T-helper 17 cell (primary cell): ENCODE data around the gene COX4I2. TPM values are rescaled to one million over a fixed set of nuclear protein-coding genes. Genes with fewer than 3 reads are reported as not detected.
"Not testable (repeated sequence)": the region's sequence is repeated elsewhere in the genome, so short reads cannot be mapped to it uniquely, and the experiment has no call there.

ENCODE experiments used
- ATAC-seq: fragments of 150-1000 bp; cut with Tn5 transposase; 2 replicates; pipeline ENCODE4 v1.10.0; 2021; ENCODE audit warnings: mild to moderate bottlenecking, moderate library complexity
- DNase-seq, 3 donors: peaks; one replicate each; pipeline versions ENCODE4 v3.0.0 to v3.0.0-alpha.2; 2020 to 2021
- H3K9me3 ChIP-seq: one replicate; pipeline ENCODE4 v1.7.0; 2013; ENCODE audit warnings: low read length, mild to moderate bottlenecking; ENCODE audit not compliant: control insufficient read depth, poor library complexity, severe bottlenecking
- H3K27ac Mint-ChIP-seq: one replicate; pipeline ENCODE4 v1.8.0; 2022; ENCODE audit warnings: mild to moderate bottlenecking, moderate library complexity, mixed read lengths
- H3K27me3 Mint-ChIP-seq: one replicate; pipeline ENCODE4 v1.8.0; 2022; ENCODE audit warnings: mixed read lengths
- H3K36me3 Mint-ChIP-seq: one replicate; pipeline ENCODE4 v1.8.0; 2022; ENCODE audit warnings: low read depth, mixed read lengths
- H3K4me1 Mint-ChIP-seq: one replicate; pipeline ENCODE4 v1.8.0; 2022; ENCODE audit warnings: mild to moderate bottlenecking, mixed read lengths
- H3K4me3 Mint-ChIP-seq: one replicate; pipeline ENCODE4 v1.8.0; 2022; ENCODE audit warnings: mild to moderate bottlenecking, moderate library complexity, mixed read lengths
- total RNA-seq, 4 donors: library from RNA in 2 of 4; stranded (reverse) in 2 of 4; gene quantifications; one replicate each; pipeline ENCODE4 v1.2.3 and lab custom pipeline; 2022 to 2026

Gene COX4I2
- total RNA-seq, 2 donors from 2014 or later: not detected

DNA sequence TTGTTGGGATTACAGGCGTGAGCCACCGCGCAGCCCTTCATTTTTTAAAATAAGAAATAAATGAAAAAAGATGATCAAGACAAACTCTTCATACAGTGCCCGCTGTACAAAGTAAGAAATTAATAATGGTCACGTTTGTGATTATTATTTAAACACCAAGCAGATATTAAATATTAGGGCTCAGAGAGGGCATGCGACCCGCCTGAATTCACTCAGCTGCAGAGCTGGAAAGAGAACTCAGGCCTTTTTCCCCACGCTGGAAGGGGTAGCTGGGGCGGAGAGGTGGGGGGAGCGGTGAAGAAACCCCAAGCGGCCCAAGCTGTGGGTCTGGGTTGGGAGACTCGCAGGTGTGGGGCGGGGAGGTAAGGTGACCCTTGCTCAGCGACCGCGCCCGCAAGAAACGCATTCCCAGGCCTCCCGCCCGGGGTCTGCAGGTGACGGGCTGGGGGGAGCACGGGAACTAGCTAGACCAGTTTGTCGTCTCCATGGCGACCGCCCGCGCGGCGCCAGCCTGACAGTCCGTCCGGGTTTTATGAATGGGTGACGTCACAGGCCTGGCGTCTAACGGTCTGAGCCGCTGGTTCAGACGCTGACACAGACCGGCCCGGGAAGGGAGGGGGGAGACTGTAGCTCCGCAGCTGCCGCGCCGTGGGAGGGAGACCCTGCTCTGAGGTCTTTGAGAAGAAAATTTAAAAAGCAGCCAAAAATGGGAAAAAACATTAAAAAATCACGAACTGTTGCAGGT lies 33.7 kb upstream of the COX4I2 start:
- ATAC-seq: peak; percentile 53
- Mint-ChIP-seq H3K4me1 (peaks cover 26% of the 10 kb centered on the region), H3K27me3 (peaks cover 35% of the 10 kb centered on the region), H3K4me3 (peak overlapping the region; percentile 96), H3K27ac (peak overlapping the region; percentile 2), H3K36me3 (peaks cover 2% of the 10 kb centered on the region)
- no peaks in the 10 kb centered on the region for H3K9me3 ChIP-seq
- DNase-seq: peak; percentile 53 to 71 (median 64)

DNA sequence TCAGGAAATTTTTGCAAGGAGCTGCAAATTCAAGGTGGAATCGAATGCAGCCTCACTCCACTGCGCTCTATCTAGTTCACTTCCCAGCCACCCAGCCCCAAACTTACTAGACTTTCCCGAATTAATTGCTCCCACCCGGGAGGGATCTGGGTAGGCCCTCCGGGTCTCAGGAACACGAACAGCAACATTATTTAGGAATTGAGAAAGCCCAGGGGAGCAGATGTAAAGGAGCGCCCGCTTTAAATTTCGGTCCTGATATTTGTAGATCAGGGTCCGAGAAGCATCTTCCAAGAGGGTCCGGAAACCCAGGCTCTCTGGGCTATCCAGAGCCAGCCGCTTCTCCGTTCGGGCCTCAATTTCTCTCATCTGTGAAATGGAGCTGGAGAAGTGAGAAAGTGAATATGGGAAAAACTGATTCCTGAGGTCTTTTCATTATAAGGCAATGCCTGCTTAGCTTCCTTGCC lies 33.1 kb upstream of the COX4I2 start:
- ATAC-seq (peak; percentile 0), DNase-seq (no peak)
- H3K9me3 ChIP-seq: no peaks in the 10 kb centered on the region
- peaks cover 26% of the 10 kb centered on the region for H3K4me1 Mint-ChIP-seq
- peaks cover 2% of the 10 kb centered on the region for H3K36me3 Mint-ChIP-seq
- peak overlapping the region; percentile 45 for H3K27ac Mint-ChIP-seq
- H3K27me3 Mint-ChIP-seq: peaks cover 35% of the 10 kb centered on the region
- H3K4me3 Mint-ChIP-seq: peak overlapping the region; percentile 96

DNA sequence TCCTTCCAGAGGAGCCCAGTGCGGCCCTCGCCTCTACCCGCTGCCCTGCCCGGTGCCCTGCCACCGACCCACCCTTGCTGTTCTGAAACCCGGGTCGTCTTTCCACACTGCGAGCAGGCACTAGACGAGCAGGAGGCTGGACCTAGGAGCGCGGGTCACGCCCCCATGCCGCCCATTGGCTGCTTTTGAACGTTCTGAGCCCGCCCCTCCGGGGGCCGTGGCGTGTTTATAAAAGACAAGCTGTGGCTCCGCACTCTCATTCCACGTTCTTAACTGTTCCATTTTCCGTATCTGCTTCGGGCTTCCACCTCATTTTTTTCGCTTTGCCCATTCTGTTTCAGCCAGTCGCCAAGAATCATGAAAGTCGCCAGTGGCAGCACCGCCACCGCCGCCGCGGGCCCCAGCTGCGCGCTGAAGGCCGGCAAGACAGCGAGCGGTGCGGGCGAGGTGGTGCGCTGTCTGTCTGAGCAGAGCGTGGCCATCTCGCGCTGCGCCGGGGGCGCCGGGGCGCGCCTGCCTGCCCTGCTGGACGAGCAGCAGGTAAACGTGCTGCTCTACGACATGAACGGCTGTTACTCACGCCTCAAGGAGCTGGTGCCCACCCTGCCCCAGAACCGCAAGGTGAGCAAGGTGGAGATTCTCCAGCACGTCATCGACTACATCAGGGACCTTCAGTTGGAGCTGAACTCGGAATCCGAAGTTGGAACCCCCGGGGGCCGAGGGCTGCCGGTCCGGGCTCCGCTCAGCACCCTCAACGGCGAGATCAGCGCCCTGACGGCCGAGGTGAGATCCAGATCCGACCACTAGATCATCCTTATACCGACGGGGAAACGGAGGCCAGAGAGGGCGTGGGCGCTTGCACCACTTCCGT lies 32.4 kb upstream of the COX4I2 start, which contains the start of gene ID1:
TSS of gene ID1 (plus strand) at position 259 of the 871 bp plus-strand sequence. CDS start at position 358, 99 bp downstream.
- peaks cover 2% of the 10 kb centered on the region for H3K36me3 Mint-ChIP-seq
- DNase-seq (peak; percentile 79 to 83 (median 83)), ATAC-seq (peak; percentile 93)
- peaks cover 35% of the 10 kb centered on the region for H3K27me3 Mint-ChIP-seq
- H3K9me3 ChIP-seq: no peaks in the 10 kb centered on the region
- peaks cover 26% of the 10 kb centered on the region for H3K4me1 Mint-ChIP-seq
- H3K4me3 Mint-ChIP-seq: peak within 1 kb of the TSS; percentile 96
- H3K27ac Mint-ChIP-seq: peak within 1 kb of the TSS; percentile 45

DNA sequence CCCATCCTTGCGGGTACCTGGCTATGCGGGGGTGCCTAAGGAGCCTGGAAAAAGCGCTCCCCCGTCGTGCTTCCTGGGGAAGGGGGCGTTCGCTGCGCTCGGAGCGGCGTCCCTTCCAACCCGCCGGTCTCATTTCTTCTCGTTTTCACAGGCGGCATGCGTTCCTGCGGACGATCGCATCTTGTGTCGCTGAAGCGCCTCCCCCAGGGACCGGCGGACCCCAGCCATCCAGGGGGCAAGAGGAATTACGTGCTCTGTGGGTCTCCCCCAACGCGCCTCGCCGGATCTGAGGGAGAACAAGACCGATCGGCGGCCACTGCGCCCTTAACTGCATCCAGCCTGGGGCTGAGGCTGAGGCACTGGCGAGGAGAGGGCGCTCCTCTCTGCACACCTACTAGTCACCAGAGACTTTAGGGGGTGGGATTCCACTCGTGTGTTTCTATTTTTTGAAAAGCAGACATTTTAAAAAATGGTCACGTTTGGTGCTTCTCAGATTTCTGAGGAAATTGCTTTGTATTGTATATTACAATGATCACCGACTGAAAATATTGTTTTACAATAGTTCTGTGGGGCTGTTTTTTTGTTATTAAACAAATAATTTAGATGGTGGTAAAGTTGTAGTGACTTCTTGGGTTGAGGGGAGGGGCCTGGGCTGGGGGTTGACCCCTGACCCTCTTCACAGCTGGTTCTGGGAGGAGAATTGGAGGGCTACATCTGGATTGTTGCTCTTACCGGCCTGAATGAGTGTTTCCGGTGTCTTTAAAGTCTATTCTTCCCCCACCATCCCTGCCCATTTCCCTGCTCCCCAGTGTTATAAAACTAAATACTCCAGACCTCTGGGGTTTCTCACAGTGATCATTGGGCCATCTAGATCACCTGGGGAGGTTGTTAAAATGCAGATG lies 31.6 kb upstream of the COX4I2 start:
- H3K4me3 Mint-ChIP-seq: peak overlapping the region; percentile 96
- DNase-seq (peak in 1 of 3 donors; percentile 16), ATAC-seq (no peak)
- H3K27me3 Mint-ChIP-seq: peaks cover 35% of the 10 kb centered on the region
- H3K9me3 ChIP-seq: no peaks in the 10 kb centered on the region
- H3K36me3 Mint-ChIP-seq: peaks cover 2% of the 10 kb centered on the region
- peaks cover 26% of the 10 kb centered on the region for H3K4me1 Mint-ChIP-seq
- peak overlapping the region; percentile 45 for H3K27ac Mint-ChIP-seq

DNA sequence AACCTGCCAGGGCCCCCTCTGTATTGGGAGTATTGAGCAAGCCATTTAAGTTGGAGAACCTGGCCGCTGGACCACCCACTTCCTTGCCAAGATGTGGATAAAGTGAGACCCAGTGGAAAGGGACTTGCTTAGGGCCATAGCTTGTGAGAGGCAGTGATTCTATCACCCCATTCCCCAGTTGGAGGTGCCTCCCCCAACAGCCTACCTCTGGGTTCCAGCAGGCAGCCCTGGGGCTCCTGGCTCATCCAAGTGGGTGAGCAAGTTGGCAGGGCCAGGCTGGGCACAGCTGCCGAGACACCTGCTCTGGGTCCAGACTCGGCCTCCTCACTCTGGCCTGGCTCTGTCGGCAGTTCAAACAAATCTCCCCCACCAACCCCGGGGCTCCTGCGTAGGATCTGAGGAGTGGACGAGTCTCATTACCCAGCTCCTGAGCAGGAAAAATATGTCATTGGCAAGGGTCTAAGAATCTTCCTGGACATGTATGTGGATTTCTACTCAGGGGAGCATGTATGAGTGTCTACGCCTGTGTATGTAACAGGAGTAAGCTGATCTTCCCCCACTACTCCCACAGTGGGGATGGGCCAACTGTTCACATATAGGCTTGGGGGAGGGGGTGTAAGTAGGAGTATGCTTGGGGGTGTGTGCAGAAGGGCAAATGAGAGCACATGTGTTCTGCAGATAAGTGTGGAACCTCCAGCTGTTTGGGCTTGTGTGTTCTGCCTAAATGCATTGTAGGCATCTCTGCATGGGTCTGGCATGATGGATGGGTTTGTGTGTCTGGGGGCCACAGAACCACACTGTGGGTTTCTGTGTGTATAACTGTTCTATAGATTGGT lies 30.7 kb upstream of the COX4I2 start:
- H3K27me3 Mint-ChIP-seq: peaks cover 40% of the 10 kb centered on the region
- ATAC-seq: no peak

DNA sequence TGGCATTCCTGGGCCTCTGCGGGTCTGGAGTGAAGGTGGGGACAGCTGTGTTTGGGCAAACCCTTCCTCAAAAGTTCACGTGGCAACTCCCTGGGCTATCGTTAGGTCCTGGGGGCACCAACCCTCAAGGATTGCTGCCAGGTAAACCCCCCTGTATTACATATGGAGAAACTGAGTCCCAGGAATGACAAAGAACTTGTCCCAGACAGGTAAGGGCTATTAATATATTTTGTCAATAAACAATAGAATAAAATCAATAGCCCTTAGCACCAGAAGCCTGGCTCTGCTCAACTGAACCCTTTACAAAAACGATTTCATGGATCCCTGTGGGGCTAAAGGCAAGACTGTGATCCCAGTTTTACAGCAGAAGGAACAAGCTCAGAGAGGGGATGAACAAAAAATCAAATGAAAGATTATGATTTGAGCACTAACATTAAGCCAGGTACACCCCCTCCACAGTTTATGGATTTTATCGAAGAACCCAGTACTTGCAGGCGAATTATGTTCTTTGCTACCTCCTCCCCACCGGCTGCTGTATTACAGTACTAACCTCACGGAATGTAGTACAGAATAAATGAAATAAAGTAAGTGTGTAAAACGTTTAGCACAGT lies 30.0 kb upstream of the COX4I2 start:
- Mint-ChIP-seq H3K27ac (no peak overlapping the region), H3K27me3 (peaks cover 35% of the 10 kb centered on the region), H3K4me1 (peaks cover 23% of the 10 kb centered on the region), H3K4me3 (no peak overlapping the region), H3K36me3 (no peaks in the 10 kb centered on the region)
- no peaks in the 10 kb centered on the region for H3K9me3 ChIP-seq
- DNase-seq: no peak
- ATAC-seq: no peak

More for the DNA sequence above, 30.7 kb upstream of the COX4I2 start:
- Mint-ChIP-seq H3K4me3 (peak overlapping the region; percentile 96), H3K27ac (no peak overlapping the region), H3K4me1 (peaks cover 26% of the 10 kb centered on the region), H3K36me3 (peaks cover 2% of the 10 kb centered on the region)
- DNase-seq: no peak
- no peaks in the 10 kb centered on the region for H3K9me3 ChIP-seq

DNA sequence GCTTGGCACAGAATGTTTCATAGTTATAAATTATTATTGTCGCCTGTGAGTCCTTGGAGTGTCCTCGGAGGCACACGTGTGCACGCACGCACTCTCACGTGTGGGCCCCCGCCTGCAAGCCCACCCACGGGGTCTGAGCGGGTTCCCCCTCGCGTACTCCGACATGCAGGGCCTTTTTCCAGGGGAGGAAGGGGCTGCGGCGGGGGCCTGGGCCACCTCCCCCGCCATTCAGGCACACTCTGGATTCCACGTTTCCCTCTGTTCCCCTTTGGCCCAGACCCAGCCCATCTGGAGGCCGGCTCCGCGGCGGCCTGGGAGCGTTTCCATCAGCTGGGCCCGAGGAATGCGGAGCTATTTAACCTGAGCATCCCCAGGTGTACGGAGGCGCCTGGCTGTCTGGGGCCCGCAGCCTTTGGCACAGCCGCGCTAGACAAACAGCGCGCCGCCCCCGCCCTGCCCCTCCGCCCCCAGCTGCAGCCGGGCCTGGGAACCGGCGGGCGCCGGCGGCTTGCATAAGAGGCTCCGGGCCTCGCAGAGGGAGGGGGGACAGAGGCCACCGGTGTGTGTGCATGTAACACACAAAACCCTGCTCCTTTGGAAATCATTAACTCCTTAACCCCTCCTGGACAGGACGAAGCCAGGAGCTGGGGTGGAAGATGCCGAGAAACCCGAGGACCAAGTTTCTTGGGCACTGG lies 29.3 kb upstream of the COX4I2 start:
- Mint-ChIP-seq H3K27me3 (peaks cover 33% of the 10 kb centered on the region), H3K4me3 (no peak overlapping the region), H3K27ac (no peak overlapping the region), H3K4me1 (peaks cover 23% of the 10 kb centered on the region), H3K36me3 (no peaks in the 10 kb centered on the region)
- no peaks in the 10 kb centered on the region for H3K9me3 ChIP-seq
- ATAC-seq (no peak), DNase-seq (no peak)

DNA sequence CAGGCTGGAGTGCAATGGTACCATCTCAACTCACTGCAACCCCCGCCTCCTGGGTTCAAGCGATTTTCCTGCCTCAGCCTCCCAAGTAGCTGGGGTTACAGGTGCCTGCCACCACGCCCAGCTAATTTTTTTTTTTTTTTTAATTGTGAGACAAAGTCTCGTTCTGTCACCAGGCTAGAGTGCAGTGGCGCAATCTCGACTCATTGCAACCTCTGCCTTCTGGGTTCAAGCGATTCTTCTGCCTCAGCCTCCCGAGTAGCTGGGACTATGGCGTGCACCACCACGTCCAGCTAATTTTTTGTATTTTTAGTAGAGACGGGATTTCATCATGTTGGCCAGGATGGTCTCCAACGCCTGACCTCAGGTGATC lies 25.5 kb upstream of the COX4I2 start:
- H3K36me3 Mint-ChIP-seq: not testable (repeated sequence)

DNA sequence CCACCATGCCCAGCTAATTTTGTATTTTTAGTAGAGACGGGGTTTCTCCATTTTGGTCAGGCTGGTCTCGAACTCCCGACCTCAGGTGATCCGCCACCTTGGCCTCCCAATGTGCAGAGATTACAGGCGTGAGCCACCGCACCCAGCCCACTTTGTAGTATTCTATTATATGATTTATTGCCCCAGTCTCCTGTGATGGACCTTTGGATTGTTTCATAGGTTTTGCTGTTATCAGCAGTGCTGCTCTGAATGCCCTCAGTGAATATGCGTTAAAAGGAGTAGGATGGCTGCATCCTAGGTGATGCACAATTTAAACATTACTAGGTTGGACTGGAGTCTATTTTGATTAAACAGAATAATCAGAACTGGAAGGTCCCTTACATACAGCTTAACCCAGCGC lies 22.3 kb upstream of the COX4I2 start:
- no peak overlapping the region for H3K27ac Mint-ChIP-seq

More for the DNA sequence above, 25.5 kb upstream of the COX4I2 start:
- DNase-seq, H3K4me1 Mint-ChIP-seq, H3K27ac Mint-ChIP-seq, H3K9me3 ChIP-seq, H3K4me3 Mint-ChIP-seq, ATAC-seq: not testable (repeated sequence)
- peaks cover 19% of the 10 kb centered on the region for H3K27me3 Mint-ChIP-seq

DNA sequence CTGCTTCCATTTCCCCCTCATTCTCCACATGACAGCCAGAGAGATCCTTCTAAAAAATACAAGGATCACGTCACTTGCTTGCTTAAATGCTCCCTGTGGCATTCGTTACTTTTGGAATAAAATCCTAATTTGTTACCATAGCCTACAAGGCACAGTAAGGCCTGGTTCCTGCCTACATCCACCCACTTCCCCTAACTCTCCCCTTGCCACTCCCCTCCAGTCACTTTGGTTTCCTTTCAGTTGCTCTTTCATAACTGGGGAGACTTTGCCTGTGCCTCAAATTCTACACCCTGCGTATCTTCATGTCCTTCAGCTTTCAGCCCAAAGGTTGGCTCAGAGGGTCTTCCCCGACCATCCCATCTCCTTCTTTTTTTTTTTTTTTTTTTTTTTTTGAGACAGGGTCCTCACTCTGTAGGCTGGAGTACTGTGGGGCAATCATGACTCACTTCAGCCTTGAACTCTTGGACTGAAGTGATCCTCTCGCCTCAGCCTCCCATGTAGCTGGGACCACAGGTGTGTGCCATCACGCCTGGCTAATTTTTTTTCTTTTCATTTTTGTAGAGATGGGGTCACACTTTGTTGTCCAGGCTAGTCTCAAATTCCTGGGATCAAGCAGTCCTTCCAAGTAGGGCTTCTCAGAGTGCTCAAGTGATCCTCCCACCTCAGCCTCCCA lies 20.1 kb upstream of the COX4I2 start:
- ATAC-seq: no peak
- H3K9me3 ChIP-seq: no peaks in the 10 kb centered on the region
- Mint-ChIP-seq H3K4me3 (no peak overlapping the region), H3K36me3 (peaks cover 2% of the 10 kb centered on the region), H3K27me3 (peaks cover 9% of the 10 kb centered on the region), H3K4me1 (peaks cover 6% of the 10 kb centered on the region), H3K27ac (no peak overlapping the region)
- no peak for DNase-seq

More for the DNA sequence above, 22.3 kb upstream of the COX4I2 start:
- Mint-ChIP-seq H3K4me3 (no peak overlapping the region), H3K36me3 (peaks cover 2% of the 10 kb centered on the region), H3K27me3 (peaks cover 15% of the 10 kb centered on the region), H3K4me1 (peaks cover 6% of the 10 kb centered on the region)
- H3K9me3 ChIP-seq: no peaks in the 10 kb centered on the region
- ATAC-seq (no peak), DNase-seq (no peak)

DNA sequence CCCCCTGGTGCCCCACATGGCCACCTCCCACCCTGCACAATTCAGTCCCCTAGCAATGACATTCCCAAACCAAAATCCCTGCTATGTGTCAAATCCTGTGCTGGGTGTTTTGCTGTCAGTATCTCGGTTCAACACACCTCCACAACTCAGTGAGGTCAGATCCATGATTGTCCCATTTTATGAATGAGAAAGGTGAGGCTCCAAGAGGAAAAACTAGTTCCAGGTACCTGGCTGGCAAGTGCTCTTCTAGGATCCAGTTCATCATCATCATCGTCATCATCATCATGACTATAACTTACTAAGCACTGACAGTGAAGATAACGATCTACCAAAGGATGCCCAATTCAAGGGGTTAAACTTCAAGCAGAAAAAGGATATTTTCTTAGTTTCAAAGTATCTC lies 17.5 kb upstream of the COX4I2 start:
- H3K27me3 Mint-ChIP-seq: peaks cover 9% of the 10 kb centered on the region
- H3K4me1 Mint-ChIP-seq: peaks cover 4% of the 10 kb centered on the region
- no peaks in the 10 kb centered on the region for H3K9me3 ChIP-seq
- H3K4me3 Mint-ChIP-seq: no peak overlapping the region
- no peak for DNase-seq
- H3K36me3 Mint-ChIP-seq: peaks cover 2% of the 10 kb centered on the region
- no peak overlapping the region for H3K27ac Mint-ChIP-seq
- no peak for ATAC-seq
